Suprapubic skin (tissue), 4 donors: Measurements from ENCODE around the gene SAMD7.

Source experiments
- CTCF ChIP-seq, 2 donors: fragments of 200-600 bp in 1 of 2; fragments of 450-650 bp in 1 of 2; sonication (generic) in 1 of 2; IDR thresholded peaks; one replicate each; pipeline ENCODE4 v1.5.1; 2016 to 2019; ENCODE audit warnings: antibody characterized with exemption in 2 of 2, mild to moderate bottlenecking in 1 of 2, moderate library complexity in 1 of 2
- EP300 ChIP-seq: sonication (generic); formaldehyde crosslinking; IDR thresholded peaks from one replicate; pipeline ENCODE4 v1.6.1; 2017; ENCODE audit warnings: antibody characterized with exemption
- POLR2A ChIP-seq, 2 donors: fragments of 450-650 bp; IDR thresholded peaks; one replicate each; pipeline ENCODE4 v1.6.1; 2017; ENCODE audit warnings: antibody characterized with exemption in 2 of 2, mild to moderate bottlenecking in 2 of 2, moderate library complexity in 2 of 2
- POLR2AphosphoS5 ChIP-seq, 3 donors: sonication (generic); formaldehyde crosslinking; IDR thresholded peaks; one replicate each; pipeline ENCODE4 v1.6.1; 2017; ENCODE audit warnings: antibody characterized with exemption in 3 of 3

- TF ChIP-seq CTCF (IDR thresholded peaks at IDR 0.05) (no peak), EP300 (no peak), POLR2A (IDR thresholded peaks at IDR 0.05) (no peak), POLR2AphosphoS5 (IDR thresholded peaks at IDR 0.05) (no peak)
Measured at GRCh38 chr3:169965562-169966427, 54.4 kb downstream of the SAMD7 start.
